GM19438 (cell line): ENCODE measurements around the gene EPHB2.
"Not testable (repeated sequence)": the region's sequence is repeated elsewhere in the genome, so short reads cannot be mapped to it uniquely, and the experiment has no call there.

Source experiments
- ATAC-seq: cut with Tn5 transposase; IDR thresholded peaks from one replicate; pipeline ENCODE4 v1.9.1; 2021; ENCODE audit warnings: low read depth; ENCODE audit not compliant: unreplicated experiment

Gene EPHB2

GRCh38 chr1:22925111-22925510 is 214.5 kb downstream of the EPHB2 start:
- no peak for ATAC-seq

GRCh38 chr1:22930240-22930912 is 219.7 kb downstream of the EPHB2 start:
- ATAC-seq: no peak

DNA sequence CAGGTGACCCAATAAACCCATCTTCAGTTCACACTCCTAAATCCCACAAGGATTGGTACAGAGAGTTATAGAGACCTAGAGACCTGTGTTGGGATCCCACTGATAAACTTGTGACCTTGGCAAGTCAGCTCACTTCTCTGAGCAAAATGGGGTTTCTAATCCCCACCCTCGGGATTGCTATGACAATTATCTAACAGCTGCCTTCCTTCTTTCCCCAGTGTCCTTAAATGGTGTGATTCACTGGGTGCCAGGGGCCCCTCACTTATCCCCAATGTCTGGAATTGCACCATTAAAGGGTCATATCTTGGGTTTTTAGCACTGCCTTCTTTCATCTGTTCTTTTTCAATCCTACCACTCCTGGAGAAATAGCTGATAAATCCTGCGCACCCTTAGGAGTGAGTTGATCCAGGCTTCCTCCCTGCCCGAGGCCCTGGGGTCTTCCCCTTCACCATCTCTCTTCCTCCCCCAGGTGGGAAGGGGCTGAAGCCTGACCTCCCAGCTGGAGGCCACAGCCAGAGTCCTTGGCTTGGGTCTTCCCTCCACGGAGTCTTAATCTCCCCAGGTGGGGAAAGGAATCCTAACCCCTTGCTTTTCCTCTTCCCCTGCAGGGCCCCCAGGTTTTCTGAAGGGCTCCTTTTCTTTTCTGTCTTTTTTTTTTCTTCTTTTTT is 222.3 kb downstream of the EPHB2 start:
- no peak for ATAC-seq

DNA sequence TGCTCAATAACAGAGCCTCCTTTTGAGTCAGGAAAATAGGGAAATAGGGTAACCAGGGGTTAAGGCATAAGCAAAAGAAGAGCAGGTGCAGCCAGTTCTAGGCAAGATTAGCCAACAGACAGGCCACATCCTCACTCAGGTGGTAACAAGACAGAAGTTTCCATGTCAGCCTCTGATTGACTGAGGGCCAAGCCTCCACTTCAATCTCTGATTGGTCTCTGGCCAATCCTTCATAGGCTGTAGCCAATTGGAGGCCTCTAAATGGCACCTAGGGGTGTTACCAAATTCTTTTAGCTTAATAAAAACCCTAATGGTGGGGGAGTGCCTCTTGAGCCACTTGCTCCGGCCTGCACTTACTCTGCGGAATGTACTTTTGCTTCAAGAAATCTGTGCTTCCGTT is 224.8 kb downstream of the EPHB2 start:
- ATAC-seq: no peak

GRCh38 chr1:22936681-22937080 is 226.0 kb downstream of the EPHB2 start:
- ATAC-seq: no peak

DNA sequence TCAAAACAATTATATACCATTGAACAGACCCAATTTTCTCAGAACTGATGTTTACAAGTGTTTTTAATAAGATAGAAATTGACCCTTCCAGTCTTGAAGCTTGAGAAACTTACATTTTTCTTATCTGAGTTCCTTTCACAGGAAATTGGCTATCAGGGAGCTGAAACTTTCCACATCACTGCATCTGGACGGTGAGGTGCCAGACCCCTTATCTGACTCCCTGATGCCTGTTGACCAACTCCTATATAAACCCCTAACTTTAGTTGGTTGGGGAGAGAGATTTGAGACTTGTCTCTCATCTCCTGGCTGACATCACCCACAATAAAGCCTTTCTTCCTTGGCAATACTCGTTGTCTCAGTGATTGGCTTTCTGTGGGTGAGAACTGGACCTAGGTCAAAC is 230.6 kb downstream of the EPHB2 start:
- ATAC-seq: no peak

- no peak for ATAC-seq
These were observed 233.9 kb downstream of the EPHB2 start for GRCh38 chr1:22944346-22945055.

- ATAC-seq: not testable (repeated sequence)
These were observed 234.5 kb downstream of the EPHB2 start for GRCh38 chr1:22945171-22945570.

- ATAC-seq: no peak
These were observed 239.2 kb downstream of the EPHB2 start for GRCh38 chr1:22949822-22950331.

DNA sequence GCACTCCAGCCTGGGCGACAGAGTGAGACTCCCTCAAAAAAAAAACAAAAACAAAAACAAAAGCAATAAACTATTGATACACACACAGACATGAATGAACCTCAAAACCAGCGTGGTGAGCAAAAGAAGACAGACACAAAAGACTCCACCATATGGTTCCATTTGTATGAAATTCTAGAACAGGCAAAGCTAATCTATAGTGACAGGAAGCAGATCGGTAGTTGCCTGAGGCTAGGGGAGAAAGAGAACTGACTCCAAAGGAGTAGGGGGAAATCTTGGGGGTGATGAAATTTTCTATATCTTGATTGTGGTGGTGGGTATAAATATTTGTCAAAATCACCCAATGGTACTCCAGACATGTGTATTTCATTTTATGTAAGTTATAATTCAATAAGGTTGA is 241.2 kb downstream of the EPHB2 start:
- ATAC-seq: no peak

GRCh38 chr1:22952694-22953056 is 242.0 kb downstream of the EPHB2 start:
- no peak for ATAC-seq

- ATAC-seq: no peak
These were observed 242.6 kb downstream of the EPHB2 start for GRCh38 chr1:22953057-22953739.

- ATAC-seq: no peak
These were observed 243.1 kb downstream of the EPHB2 start for GRCh38 chr1:22953740-22954141.

DNA sequence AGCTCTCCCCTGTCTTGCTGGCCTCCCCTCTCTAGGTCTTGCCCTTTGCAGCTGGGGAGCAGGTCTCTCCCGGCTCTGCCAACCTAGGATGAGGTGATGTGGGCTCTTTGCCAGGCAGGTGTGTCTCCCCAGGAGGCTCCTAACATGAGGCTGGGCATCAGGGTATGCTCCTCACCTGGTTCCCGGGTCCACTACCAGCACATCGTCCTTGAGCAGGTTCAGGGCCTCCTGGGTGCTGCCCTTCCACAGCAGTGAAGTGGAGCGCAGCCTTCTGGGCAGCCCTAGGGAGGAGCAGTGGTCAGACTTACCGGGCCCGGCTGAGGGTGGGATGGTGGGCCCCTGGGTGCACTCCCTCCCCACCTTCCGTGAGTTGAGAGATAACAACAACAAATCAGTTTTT is 244.5 kb downstream of the EPHB2 start:
- ATAC-seq: no peak

- ATAC-seq: no peak
These were observed 246.4 kb downstream of the EPHB2 start for GRCh38 chr1:22957066-22957465.

- no peak for ATAC-seq
These were observed 247.9 kb downstream of the EPHB2 start for GRCh38 chr1:22958556-22958955.

DNA sequence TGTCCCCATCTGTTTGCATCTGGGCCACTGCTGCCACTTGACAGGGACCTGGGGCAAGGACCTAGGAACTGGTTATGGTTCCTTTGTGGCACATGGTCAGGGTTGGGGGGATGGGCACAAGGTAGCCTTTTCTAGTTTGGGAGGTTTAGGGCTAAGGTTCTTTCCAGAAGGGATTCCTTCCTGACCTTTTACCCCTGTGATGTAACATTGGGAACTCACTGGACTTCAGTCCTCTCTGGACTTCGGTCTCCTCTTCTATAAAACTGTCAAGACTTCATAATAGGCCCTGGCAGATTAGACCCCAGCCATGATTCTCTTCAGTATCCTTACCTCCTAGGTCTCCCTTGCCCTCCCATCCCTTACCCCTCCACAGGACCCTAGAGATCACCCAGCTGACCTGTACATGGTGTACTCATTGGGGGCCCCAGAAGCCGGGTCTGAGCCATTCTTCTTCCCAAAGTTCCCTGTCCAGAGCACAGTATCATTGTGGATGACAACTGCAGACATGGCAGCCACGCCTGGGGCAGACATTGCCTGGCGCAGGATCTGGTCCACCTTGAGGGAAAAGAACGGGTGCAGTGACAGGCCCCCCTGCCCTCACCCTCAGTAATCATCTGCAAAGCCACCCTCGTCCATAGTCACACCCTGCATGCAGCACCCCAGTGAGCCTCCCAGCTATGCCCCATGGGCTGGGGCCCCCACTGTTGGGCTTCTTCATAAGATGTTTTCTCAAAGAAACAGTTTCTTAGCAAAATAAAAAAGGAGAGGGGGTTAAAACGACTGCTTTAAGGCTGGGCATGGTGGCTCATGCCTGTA is 249.1 kb downstream of the EPHB2 start:
- ATAC-seq: no peak

DNA sequence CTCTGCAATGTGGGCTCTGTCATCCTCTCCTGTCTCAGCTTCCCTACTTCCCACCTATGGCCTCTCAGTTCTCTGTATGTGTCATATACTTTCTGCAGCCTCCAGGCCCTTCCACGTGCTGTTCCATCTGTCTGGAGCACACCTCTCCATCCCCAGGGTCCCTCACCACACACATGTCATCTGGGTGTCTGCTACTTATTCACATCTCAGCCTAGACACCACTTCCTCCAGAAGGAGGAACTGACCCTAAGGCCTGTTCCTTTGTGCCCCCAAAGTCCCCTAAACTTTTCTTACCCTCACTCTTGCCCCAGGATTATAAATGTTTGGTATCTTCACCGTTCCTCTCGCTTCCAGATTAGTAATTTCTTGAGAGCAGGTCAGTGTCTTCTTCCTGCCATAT is 251.9 kb downstream of the EPHB2 start:
- ATAC-seq: no peak

DNA sequence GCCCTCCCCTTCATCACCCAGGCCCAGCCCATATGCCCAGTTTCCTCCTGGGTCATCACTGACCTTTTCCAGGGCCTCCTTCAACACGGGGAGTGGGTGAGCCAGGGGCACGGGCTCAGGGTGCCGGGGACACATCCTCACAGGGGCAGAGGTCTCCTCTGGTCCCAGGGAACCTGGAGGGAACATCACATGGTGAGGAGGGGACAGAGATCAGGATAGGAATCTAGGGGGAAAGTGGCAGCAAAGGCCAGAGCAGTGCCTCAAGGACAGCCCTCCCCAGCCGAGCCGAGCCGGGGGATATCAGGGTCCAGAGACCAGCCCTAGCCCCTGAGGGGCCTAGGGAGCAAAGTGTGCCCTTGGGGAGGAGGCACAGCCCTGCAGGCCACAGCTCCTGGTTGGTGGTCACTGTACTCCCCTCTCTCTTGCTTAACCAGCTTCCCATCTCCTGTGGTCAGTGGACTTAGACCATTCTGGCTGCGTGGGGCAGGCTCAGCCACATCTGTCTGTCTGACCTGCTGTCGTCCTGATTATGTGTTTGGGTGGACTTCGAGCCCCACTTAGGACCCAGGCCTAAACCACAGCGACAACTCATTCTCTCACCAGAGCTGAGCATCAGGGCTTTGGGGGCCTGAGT is 252.5 kb downstream of the EPHB2 start:
- no peak for ATAC-seq

DNA sequence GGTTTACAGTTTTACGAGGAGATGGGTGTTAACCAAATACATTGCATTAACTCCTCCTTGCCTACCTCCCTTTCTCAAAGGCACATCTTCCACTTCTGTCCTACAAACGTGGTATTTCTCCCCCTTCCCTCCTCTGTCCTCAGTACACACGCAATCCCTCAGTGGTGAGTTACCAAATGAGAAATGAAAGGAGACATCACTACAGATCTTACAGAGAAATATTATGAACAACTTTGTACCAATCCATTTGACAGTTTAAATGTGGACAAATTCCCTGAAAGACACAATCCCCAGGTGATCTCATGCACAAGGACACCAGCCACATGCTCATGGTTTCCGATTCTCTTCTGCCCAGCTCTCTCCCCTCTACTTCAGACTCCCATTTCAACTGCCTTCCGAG is 255.7 kb downstream of the EPHB2 start:
- no peak for ATAC-seq
